Central memory CD8-positive, alpha-beta T cell (primary cell): ENCODE data around the gene MCCC1.

Experiments
- ATAC-seq: fragments of 150-1000 bp; cut with Tn5 transposase; replicated peaks from 2 replicates; pipeline ENCODE4 v1.10.0; 2022; ENCODE audit warnings: mild to moderate bottlenecking, moderate FRiP score, moderate number of reproducible peaks; ENCODE audit not compliant: poor library complexity, severe bottlenecking; ENCODE audit errors: extremely low read depth
- DNase-seq, 2 donors: peaks; one replicate each; pipeline ENCODE4 v3.0.0; 2021; ENCODE audit warnings: low spot score in 2 of 2
- H3K27ac Mint-ChIP-seq: one replicate; pipeline ENCODE4 v1.8.0; 2022; ENCODE audit warnings: low read depth, mild to moderate bottlenecking, moderate library complexity, mixed read lengths
- H3K27me3 Mint-ChIP-seq: one replicate; pipeline ENCODE4 v1.8.0; 2022; ENCODE audit warnings: mixed read lengths
- H3K36me3 Mint-ChIP-seq: one replicate; pipeline ENCODE4 v1.8.0; 2022; ENCODE audit warnings: mild to moderate bottlenecking, moderate library complexity, mixed read lengths; ENCODE audit not compliant: insufficient read depth
- H3K4me1 Mint-ChIP-seq: one replicate; pipeline ENCODE4 v1.8.0; 2022; ENCODE audit warnings: mixed read lengths
- H3K4me3 Mint-ChIP-seq: one replicate; pipeline ENCODE4 v1.8.0; 2022; ENCODE audit warnings: mild to moderate bottlenecking, moderate library complexity, mixed read lengths
- H3K9me3 Mint-ChIP-seq: one replicate; pipeline ENCODE4 v1.8.0; 2022; ENCODE audit warnings: mixed read lengths

The MCCC1 gene

DNA sequence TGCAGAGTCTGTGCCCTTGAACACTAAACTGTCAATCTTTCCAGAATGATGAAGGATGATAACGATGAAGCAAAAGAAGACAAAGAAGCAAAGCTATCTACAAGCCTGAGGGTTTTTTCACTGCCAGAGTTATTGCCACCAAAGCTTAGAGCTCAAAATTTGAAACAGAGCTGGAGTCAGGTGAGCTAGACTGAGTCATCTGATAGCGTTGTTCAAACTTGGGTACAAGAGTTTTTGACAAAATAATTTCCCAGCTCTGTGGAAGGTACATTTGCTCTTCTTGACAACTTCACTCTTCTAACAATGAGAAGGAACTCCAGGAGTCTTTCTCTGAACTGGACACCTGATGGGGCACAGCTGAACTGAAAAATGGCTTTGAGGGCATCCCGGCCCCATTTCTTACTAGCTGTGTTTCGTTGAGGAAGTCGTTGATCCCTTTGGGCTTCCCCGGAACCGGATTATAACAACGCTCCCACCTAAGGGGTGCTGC lies 715 bp downstream of the MCCC1 start:
- ATAC-seq: no peak
- Mint-ChIP-seq H3K4me1 (peaks cover 35% of the 10 kb centered on the region), H3K27me3 (no peaks in the 10 kb centered on the region), H3K4me3 (peak overlapping the region; percentile 90), H3K36me3 (peaks cover 11% of the 10 kb centered on the region), H3K9me3 (no peaks in the 10 kb centered on the region), H3K27ac (peak overlapping the region; percentile 97)
- no peak for DNase-seq

DNA sequence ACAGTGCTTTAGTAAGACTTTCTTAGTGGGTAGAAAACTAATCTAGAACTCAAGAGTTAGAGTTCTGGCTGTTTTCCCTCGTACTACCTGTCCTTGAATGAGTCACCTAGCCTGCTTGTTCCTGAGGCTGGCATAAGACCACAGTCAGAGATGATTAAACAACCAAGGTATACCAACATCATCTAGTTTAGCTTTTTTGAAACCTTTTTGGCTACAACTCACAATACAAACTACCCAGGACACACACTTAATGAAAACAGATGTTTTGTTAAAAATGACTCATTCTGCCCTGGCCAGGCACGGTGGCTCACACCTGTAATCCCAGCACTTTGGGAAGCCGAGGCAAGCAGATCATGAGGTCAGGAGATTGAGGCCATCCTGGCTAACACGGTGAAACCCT lies 4.6 kb downstream of the MCCC1 start:
- no peak for ATAC-seq
- Mint-ChIP-seq H3K9me3 (no peaks in the 10 kb centered on the region), H3K27me3 (no peaks in the 10 kb centered on the region), H3K4me3 (no peak overlapping the region), H3K4me1 (peaks cover 32% of the 10 kb centered on the region), H3K36me3 (peaks cover 34% of the 10 kb centered on the region), H3K27ac (no peak overlapping the region)
- no peak for DNase-seq

DNA sequence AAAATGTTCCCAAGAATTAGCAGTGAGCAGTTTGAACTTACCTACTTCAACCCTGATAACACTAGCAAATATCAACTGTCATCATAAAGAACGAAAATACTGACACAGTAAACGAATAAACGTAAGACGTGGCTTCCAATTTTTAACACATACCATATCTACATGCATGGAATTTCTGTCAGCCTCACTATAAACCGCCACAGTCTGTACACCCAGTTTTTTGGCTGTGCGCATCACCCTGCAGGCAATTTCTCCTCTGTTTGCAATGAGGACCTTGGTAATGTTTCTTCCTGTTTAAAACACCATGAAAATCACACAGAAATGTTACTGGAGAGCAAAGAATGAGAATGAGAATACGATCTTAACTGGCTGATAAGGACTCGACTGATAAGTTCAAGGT lies 7.0 kb downstream of the MCCC1 start:
- no peak overlapping the region for H3K27ac Mint-ChIP-seq
- H3K4me1 Mint-ChIP-seq: peaks cover 18% of the 10 kb centered on the region
- DNase-seq: no peak
- ATAC-seq: no peak
- H3K27me3 Mint-ChIP-seq: no peaks in the 10 kb centered on the region
- H3K36me3 Mint-ChIP-seq: peaks cover 45% of the 10 kb centered on the region
- no peaks in the 10 kb centered on the region for H3K9me3 Mint-ChIP-seq
- H3K4me3 Mint-ChIP-seq: no peak overlapping the region

DNA sequence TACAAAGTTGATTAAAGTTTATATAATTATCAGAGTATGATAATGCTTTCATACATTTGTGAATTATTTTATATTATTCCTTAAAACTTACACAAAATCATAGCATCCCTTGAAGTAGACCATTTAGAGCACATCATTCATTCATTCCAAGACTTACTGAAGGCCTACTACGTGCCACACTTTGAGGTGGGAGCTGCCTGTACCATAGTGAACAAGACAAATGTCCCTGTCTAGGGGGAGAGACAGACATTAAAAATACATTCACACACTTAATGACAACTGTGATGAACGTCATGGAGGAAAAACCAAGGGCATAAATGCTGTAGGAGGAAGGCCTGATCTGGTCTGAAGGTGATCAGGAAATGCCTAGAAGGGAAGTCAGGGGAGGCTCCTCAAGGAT lies 12.1 kb downstream of the MCCC1 start:
- ATAC-seq (no peak), DNase-seq (no peak)
- no peaks in the 10 kb centered on the region for H3K27me3 Mint-ChIP-seq
- no peaks in the 10 kb centered on the region for H3K9me3 Mint-ChIP-seq
- H3K27ac Mint-ChIP-seq: peak overlapping the region; percentile 20
- H3K4me1 Mint-ChIP-seq: peaks cover 23% of the 10 kb centered on the region
- no peak overlapping the region for H3K4me3 Mint-ChIP-seq
- peaks cover 54% of the 10 kb centered on the region for H3K36me3 Mint-ChIP-seq

DNA sequence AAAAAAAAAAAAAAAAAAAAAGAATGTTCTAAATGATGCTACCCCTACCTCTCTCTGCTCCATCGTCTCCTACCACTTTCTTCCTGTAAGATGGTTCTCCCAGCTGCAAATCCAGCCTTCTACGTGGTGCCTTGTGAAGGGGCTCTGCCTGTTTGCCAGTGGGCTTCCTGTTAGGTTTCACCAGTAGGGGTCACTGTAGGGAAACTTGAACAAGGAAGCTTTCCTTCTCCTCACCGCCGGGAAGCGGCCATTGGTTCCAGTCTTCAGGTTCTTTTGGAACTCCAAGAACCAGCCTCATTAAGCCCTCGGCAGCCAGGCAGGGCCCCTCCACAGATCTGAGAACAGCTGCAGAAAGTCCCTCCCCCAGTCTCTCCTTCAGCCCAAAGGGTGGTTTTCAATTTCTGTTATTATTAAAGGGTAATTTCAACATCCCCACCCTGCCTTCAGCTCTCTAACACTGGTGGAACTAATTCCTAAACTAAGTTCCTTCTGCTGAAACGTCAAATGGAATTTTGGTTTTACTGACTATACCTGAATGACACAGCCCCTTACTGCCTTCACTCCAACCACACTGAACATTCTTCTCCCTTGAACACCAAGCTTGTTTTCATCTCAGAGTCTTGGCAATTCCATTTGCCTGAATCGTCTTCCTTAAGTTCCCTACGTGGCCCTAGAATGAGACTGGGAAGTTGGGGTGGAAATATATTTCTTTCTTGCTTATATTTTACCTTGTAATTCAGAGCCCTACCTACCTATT lies 13.5 kb downstream of the MCCC1 start:
- peaks cover 23% of the 10 kb centered on the region for H3K4me1 Mint-ChIP-seq
- DNase-seq (no peak), ATAC-seq (no peak)
- H3K9me3 Mint-ChIP-seq: no peaks in the 10 kb centered on the region
- H3K4me3 Mint-ChIP-seq: no peak overlapping the region
- no peaks in the 10 kb centered on the region for H3K27me3 Mint-ChIP-seq
- H3K36me3 Mint-ChIP-seq: peaks cover 44% of the 10 kb centered on the region
- no peak overlapping the region for H3K27ac Mint-ChIP-seq

DNA sequence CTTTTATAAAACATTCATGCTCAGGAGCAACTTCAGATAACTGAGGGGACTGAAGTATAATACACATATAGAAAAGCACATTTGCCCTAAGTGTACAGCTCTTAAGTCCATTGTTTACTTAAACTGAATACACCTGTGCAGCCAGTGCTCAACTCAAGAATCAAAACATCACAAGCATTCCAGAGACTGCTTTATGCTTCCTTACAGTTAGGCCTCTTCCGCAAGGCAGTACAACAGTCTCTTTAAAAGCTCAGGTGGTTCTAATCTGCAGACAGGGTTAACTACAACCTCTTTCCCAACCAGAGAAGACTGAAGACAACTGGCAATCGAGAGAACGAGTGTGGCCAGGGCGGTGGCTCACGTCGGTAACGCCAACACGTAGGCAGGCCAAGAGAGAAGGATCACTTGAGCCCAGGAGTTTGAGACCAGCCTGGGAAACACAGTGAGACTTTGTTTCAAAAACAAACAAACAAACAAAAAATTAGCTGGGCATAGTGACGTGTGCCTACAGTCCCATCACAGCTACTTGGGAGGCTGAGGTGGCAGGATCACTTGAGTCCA lies 16.9 kb downstream of the MCCC1 start:
- H3K27me3 Mint-ChIP-seq: no peaks in the 10 kb centered on the region

DNA sequence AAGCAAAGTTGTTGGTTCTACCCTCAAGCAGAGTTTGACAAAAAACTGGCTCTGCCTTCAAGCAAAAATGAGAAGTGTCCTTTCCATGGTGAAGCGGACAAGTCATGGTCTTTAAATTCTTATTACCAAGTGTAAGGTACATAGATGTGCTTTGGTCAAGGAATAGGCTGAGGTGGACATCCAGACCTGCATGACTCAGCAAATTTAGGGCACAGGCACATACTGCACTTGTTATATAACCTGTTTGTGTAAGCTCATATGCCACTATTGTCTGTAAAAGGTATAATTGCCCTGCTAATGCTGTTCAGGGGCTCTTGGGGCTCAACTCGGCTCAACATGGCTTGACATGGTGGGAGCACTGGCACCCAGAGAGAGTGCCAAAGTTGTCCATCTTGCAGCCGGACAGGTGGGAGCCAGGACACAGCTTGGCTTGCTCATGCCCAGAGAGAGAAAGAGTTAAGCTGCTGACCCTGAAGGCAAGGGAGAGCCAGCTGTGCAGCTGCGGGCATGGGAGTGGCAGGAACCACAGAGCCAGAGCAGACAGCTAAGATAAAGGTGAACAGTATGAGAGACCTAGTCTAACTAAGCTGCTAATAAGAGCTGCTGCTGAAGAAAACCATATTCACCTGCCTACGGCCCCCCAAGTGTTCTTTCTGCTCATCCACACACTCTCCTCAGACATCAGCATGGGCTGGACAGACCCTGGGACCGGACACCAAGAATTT lies 17.7 kb downstream of the MCCC1 start:
- peaks cover 23% of the 10 kb centered on the region for H3K36me3 Mint-ChIP-seq
- no peak for DNase-seq
- H3K4me3 Mint-ChIP-seq: no peak overlapping the region
- H3K27me3 Mint-ChIP-seq: no peaks in the 10 kb centered on the region
- peaks cover 9% of the 10 kb centered on the region for H3K4me1 Mint-ChIP-seq
- no peak for ATAC-seq
- no peaks in the 10 kb centered on the region for H3K9me3 Mint-ChIP-seq
- H3K27ac Mint-ChIP-seq: no peak overlapping the region

More for the DNA sequence above, 16.9 kb downstream of the MCCC1 start:
- no peak for DNase-seq
- Mint-ChIP-seq H3K27ac (no peak overlapping the region), H3K36me3 (peaks cover 27% of the 10 kb centered on the region), H3K4me1 (peaks cover 13% of the 10 kb centered on the region), H3K4me3 (no peak overlapping the region), H3K9me3 (no peaks in the 10 kb centered on the region)
- ATAC-seq: no peak

DNA sequence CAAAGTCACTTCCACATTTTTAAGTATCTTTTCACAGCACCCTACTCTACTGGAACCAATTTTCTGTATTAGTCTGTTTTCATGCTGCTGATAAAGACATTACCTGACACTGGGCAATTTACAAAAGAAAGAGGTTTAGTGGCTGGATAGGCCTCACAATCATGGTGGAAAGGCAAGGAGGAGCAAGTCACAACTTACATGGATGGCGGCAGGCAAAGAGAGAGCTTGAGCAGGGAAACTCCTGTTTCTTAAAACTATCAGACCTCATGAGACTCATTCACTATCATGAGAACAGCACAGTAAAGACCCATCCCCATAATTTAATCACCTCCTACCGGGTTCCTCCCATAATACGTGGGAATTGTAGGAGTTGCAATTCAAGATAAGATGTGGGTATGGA lies 18.7 kb downstream of the MCCC1 start:
- H3K4me1 Mint-ChIP-seq: peaks cover 3% of the 10 kb centered on the region
- H3K36me3 Mint-ChIP-seq: peaks cover 19% of the 10 kb centered on the region
- DNase-seq (no peak), ATAC-seq (no peak)
- H3K9me3 Mint-ChIP-seq: no peaks in the 10 kb centered on the region
- H3K27ac Mint-ChIP-seq: no peak overlapping the region
- no peak overlapping the region for H3K4me3 Mint-ChIP-seq
- H3K27me3 Mint-ChIP-seq: no peaks in the 10 kb centered on the region

DNA sequence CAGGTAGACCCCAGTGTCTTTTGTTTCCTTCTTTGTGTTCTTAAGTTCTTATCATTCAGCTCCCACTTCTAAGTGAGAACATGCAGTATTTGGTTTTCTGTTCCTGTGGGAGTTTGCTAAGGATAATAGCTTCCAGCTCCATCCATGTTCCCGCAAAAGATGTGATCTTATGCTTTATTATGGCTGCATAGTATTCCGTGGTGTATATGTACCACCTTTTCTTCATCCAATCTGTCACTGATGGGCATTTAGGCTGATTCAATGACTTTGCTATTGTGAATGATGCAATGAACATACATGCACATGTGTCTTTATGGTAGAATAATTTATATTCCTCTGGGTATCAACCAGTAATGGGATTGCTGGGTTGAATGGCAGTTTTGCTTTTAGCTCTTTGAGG lies 24.4 kb downstream of the MCCC1 start:
- Mint-ChIP-seq H3K27me3 (no peaks in the 10 kb centered on the region), H3K4me1 (peaks cover 6% of the 10 kb centered on the region), H3K36me3 (peaks cover 16% of the 10 kb centered on the region), H3K9me3 (no peaks in the 10 kb centered on the region), H3K4me3 (no peak overlapping the region), H3K27ac (no peak overlapping the region)
- no peak for ATAC-seq
- DNase-seq: no peak

DNA sequence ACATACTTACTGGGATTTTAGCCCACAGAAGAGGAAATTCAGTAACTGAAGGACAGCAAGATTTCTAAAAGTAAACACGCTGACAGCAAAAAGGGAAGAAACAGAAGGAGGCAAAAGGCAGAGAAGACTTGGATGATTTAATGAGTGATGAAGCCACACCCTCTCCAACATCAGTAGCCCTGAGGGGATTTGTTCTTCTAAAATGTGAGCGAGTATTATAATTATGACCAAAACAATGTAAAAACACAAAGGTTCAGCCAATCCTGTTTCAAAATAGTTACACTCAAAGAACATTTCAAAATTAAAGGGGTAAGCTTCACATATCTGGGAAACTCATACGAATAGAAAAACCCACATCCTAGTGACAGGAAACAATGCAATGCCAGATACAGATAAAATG lies 25.0 kb downstream of the MCCC1 start:
- H3K27ac Mint-ChIP-seq: no peak overlapping the region
- H3K36me3 Mint-ChIP-seq: peaks cover 17% of the 10 kb centered on the region
- no peak for DNase-seq
- peaks cover 6% of the 10 kb centered on the region for H3K4me1 Mint-ChIP-seq
- H3K9me3 Mint-ChIP-seq: no peaks in the 10 kb centered on the region
- no peak for ATAC-seq
- H3K4me3 Mint-ChIP-seq: no peak overlapping the region
- H3K27me3 Mint-ChIP-seq: no peaks in the 10 kb centered on the region

DNA sequence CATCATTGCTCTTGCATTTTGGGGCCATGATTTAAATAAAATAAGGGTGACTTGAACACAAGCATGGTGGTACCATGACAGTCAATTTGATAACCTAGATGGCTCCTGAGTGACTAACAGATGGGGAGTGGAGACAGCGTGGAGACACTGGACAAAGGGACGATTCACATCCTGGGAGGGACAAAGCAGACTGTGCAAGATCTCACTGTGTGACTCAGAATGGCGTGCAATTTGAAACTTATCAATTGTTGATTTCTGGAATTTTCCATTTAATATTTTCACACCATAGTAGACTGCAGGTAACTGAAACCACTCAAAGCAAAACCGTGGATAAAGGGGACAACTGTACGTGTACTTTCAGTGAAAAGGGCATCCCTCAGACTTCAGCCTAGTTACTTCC lies 25.5 kb downstream of the MCCC1 start:
- Mint-ChIP-seq H3K4me1 (peaks cover 6% of the 10 kb centered on the region), H3K27ac (no peak overlapping the region), H3K4me3 (no peak overlapping the region), H3K27me3 (no peaks in the 10 kb centered on the region), H3K36me3 (peaks cover 17% of the 10 kb centered on the region), H3K9me3 (no peaks in the 10 kb centered on the region)
- no peak for ATAC-seq
- no peak for DNase-seq

DNA sequence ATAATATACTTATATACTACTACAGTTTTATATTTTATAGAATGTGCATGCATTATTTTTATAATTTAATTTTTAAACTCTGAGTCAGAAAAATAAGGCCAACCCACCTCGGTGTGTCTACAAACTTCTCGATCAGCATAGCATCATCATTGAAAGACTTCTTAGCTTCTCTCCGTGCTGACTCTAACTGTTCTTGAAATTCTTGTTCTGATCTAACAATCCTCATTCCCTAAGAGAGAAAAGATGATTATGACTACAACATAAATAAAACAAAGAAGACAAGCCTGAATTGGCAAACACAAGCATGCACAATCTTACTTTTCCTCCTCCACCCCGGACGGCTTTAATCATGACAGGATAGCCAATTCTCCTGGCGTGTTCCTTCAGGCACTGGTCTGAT lies 28.4 kb downstream of the MCCC1 start:
- no peak for DNase-seq
- H3K36me3 Mint-ChIP-seq: peaks cover 15% of the 10 kb centered on the region
- H3K9me3 Mint-ChIP-seq: no peaks in the 10 kb centered on the region
- H3K4me3 Mint-ChIP-seq: no peak overlapping the region
- peaks cover 6% of the 10 kb centered on the region for H3K4me1 Mint-ChIP-seq
- H3K27me3 Mint-ChIP-seq: no peaks in the 10 kb centered on the region
- ATAC-seq: no peak
- no peak overlapping the region for H3K27ac Mint-ChIP-seq

DNA sequence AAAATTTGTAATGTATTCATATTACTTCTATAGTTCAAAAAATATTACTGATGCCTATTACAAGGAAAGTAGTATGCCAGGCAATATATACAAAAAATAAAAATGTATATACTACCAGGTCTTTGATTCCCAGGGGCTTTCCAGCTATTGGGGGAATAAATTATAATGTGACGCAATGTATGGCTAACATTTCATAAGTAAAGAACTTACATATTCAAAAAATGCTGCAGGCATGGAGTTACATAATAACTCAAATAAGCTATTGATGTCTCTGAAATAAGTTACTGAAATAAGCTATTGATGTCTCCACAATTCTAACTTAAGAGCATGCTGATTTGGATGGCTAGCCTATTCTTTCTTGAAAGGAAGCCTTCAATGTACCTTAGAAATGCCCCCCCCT lies 30.2 kb downstream of the MCCC1 start:
- H3K4me3 Mint-ChIP-seq: no peak overlapping the region
- H3K9me3 Mint-ChIP-seq: no peaks in the 10 kb centered on the region
- DNase-seq (no peak), ATAC-seq (no peak)
- peaks cover 6% of the 10 kb centered on the region for H3K4me1 Mint-ChIP-seq
- H3K27me3 Mint-ChIP-seq: no peaks in the 10 kb centered on the region
- no peak overlapping the region for H3K27ac Mint-ChIP-seq
- peaks cover 20% of the 10 kb centered on the region for H3K36me3 Mint-ChIP-seq
